HG03439 (cell line): Measurements from ENCODE around the gene USH1G.
"Not testable (repeated sequence)": the region's sequence is repeated elsewhere in the genome, so short reads cannot be mapped to it uniquely, and the experiment has no call there.

Experiments
- ATAC-seq: cut with Tn5 transposase; IDR thresholded peaks from one replicate; pipeline ENCODE4 v1.9.1; 2021; ENCODE audit warnings: mild to moderate bottlenecking, moderate library complexity; ENCODE audit not compliant: unreplicated experiment

USH1G gene

GRCh38 chr17:74907012-74907411 lies 16.0 kb downstream of the USH1G start:
- ATAC-seq = no peak

- not testable (repeated sequence) for ATAC-seq
These were observed 16.8 kb downstream of the USH1G start for GRCh38 chr17:74906214-74906793.

GRCh38 chr17:74904687-74905409 lies 18.2 kb downstream of the USH1G start:
- no peak for ATAC-seq

- no peak for ATAC-seq
These were observed 19.4 kb downstream of the USH1G start for GRCh38 chr17:74903671-74904070.

- ATAC-seq = no peak
These were observed 20.0 kb downstream of the USH1G start for GRCh38 chr17:74903034-74903433.

GRCh38 chr17:74901353-74902135 lies 21.5 kb downstream of the USH1G start:
- ATAC-seq = no peak

GRCh38 chr17:74900208-74900607 lies 22.8 kb downstream of the USH1G start:
- no peak for ATAC-seq

GRCh38 chr17:74898376-74898946 lies 24.6 kb downstream of the USH1G start:
- no peak for ATAC-seq

GRCh38 chr17:74893936-74894671 lies 29.0 kb downstream of the USH1G start:
- ATAC-seq = no peak

- ATAC-seq = no peak
These were observed 29.8 kb downstream of the USH1G start, which contains the start of gene FADS6 for GRCh38 chr17:74892974-74893911. FADS6 (minus strand) TSS chr17:74893633; CDS start chr17:74893595, 38 bp downstream.

GRCh38 chr17:74892013-74892841 lies 30.8 kb downstream of the USH1G start:
- no peak for ATAC-seq

- no peak for ATAC-seq
These were observed 32.5 kb downstream of the USH1G start for GRCh38 chr17:74890554-74890953.

GRCh38 chr17:74888469-74888868 lies 34.6 kb downstream of the USH1G start:
- no peak for ATAC-seq

- no peak for ATAC-seq
These were observed 39.8 kb downstream of the USH1G start for GRCh38 chr17:74883241-74883745.

- ATAC-seq = no peak
These were observed 40.4 kb downstream of the USH1G start for GRCh38 chr17:74882517-74883240.

GRCh38 chr17:74881073-74881472 lies 42.0 kb downstream of the USH1G start:
- ATAC-seq = no peak

- ATAC-seq = no peak
These were observed 43.7 kb downstream of the USH1G start for GRCh38 chr17:74879308-74879707.

GRCh38 chr17:74878658-74879057 lies 44.4 kb downstream of the USH1G start:
- ATAC-seq = no peak
